Measurements from ENCODE around the gene ACTL6B. TPM values are rescaled to one million over a fixed set of nuclear protein-coding genes. Genes with fewer than 3 reads are reported as not detected.
A peak's percentile ranks its signal among the peaks of the same experiment; 100 is the strongest.
"Not testable (repeated sequence)": the region's sequence is repeated elsewhere in the genome, so short reads cannot be mapped to it uniquely, and the experiment has no call there.

ACTL6B gene
- not detected for total RNA-seq
- under 1 TPM in 2 of 8 donors, not detected in 6; 0.19 to 0.40 TPM for polyA plus RNA-seq (ENCODE audit: insufficient read depth in 1 of 8, insufficient read length in 8 of 8, low replicate concordance in 1 of 8)
- long read RNA-seq, donor 1, partial matches to known transcripts = 83 of 83 reads
- long read RNA-seq, donor 1, other reads (novel, unspliced or antisense) = 0 of 83 reads
- long read RNA-seq, donor 2 = 0 reads
- long read RNA-seq, donor 3 = 0 reads
- long read RNA-seq, donor 4 = 0 reads
- long read RNA-seq, donor 5 = 0 reads
- long read RNA-seq, donor 6 = 0 reads
- long read RNA-seq, donor 7 = 0 reads
- long read RNA-seq, donor 8 = 0 reads
- long read RNA-seq, donor 9 = 0 reads
- long read RNA-seq, donor 10 = 0 reads
- long read RNA-seq, donor 11 = 0 reads

- Histone ChIP-seq H3K4me3 (ENCODE audit: low read length) (no peak within 1 kb of the TSS), H3K27me3 (ENCODE audit: control insufficient read depth, insufficient read depth, low read length) (peaks cover 44% of the 10 kb centered on the region), H3K9me3 (replicated peaks; ENCODE audit: control insufficient read depth, low read depth, low read length) (no peaks in the 10 kb centered on the region), H3K36me3 (ENCODE audit: control insufficient read depth, insufficient read depth, low read length) (no peaks in the 10 kb centered on the region), H3K27ac (ENCODE audit: low read length) (no peak within 1 kb of the TSS), H3K4me1 (ENCODE audit: control insufficient read depth, insufficient read depth, low read length) (no peaks in the 10 kb centered on the region)
- peak; percentile 74 for DNase-seq
- WGBS (ENCODE audit: insufficient coverage) = 5% methylated on average over 61 of the region's 63 CpGs
These were observed at the start of gene ACTL6B for GRCh38 chr7:100655908-100656674. Gene ACTL6B, minus strand, starts transcription at chr7:100656448. Its CDS starts 94 bp downstream, at chr7:100656354.

- WGBS (ENCODE audit: insufficient coverage) = under 1% methylated on average over 18 of the region's 25 CpGs
- peak overlapping the region; percentile 97 for H3K27ac ChIP-seq (ENCODE audit: low read length)
- H3K36me3 ChIP-seq (ENCODE audit: control insufficient read depth, insufficient read depth, low read length) = peaks cover 7% of the 10 kb centered on the region
- DNase-seq = peak; percentile 84
- H3K4me1 ChIP-seq (ENCODE audit: control insufficient read depth, insufficient read depth, low read length) = peaks cover 16% of the 10 kb centered on the region
- H3K9me3 ChIP-seq (replicated peaks; ENCODE audit: control insufficient read depth, low read depth, low read length) = no peaks in the 10 kb centered on the region
- H3K27me3 ChIP-seq (ENCODE audit: control insufficient read depth, insufficient read depth, low read length) = no peaks in the 10 kb centered on the region
- peak overlapping the region; percentile 97 for H3K4me3 ChIP-seq (ENCODE audit: low read length)
These were observed 49.1 kb upstream of the ACTL6B start for GRCh38 chr7:100705320-100705752.

- not testable (repeated sequence) for H3K4me1 ChIP-seq (ENCODE audit: control insufficient read depth, insufficient read depth, low read length); H3K9me3 ChIP-seq (replicated peaks; ENCODE audit: control insufficient read depth, low read depth, low read length); H3K36me3 ChIP-seq (ENCODE audit: control insufficient read depth, insufficient read depth, low read length); H3K27ac ChIP-seq (ENCODE audit: low read length); DNase-seq; H3K4me3 ChIP-seq (ENCODE audit: low read length)
- 68% methylated on average over 3 of the region's 3 CpGs for WGBS (ENCODE audit: insufficient coverage)
- H3K27me3 ChIP-seq (ENCODE audit: control insufficient read depth, insufficient read depth, low read length) = peaks cover 14% of the 10 kb centered on the region
These were observed 44.8 kb upstream of the ACTL6B start for GRCh38 chr7:100701089-100701488.

GRCh38 chr7:100699018-100699417 lies 42.8 kb upstream of the ACTL6B start:
- WGBS (ENCODE audit: insufficient coverage) = 94% methylated on average over 5 of the region's 6 CpGs
- Histone ChIP-seq H3K27ac (ENCODE audit: low read length) (no peak overlapping the region), H3K9me3 (replicated peaks; ENCODE audit: control insufficient read depth, low read depth, low read length) (no peaks in the 10 kb centered on the region), H3K4me3 (ENCODE audit: low read length) (no peak overlapping the region), H3K4me1 (ENCODE audit: control insufficient read depth, insufficient read depth, low read length) (peaks cover 4% of the 10 kb centered on the region), H3K27me3 (ENCODE audit: control insufficient read depth, insufficient read depth, low read length) (peaks cover 22% of the 10 kb centered on the region), H3K36me3 (ENCODE audit: control insufficient read depth, insufficient read depth, low read length) (no peaks in the 10 kb centered on the region)
- DNase-seq = no peak

GRCh38 chr7:100696123-100696521 lies 39.9 kb upstream of the ACTL6B start:
- Histone ChIP-seq H3K27ac (ENCODE audit: low read length) (no peak overlapping the region), H3K36me3 (ENCODE audit: control insufficient read depth, insufficient read depth, low read length) (peaks cover 4% of the 10 kb centered on the region), H3K4me1 (ENCODE audit: control insufficient read depth, insufficient read depth, low read length) (peaks cover 27% of the 10 kb centered on the region), H3K4me3 (ENCODE audit: low read length) (no peak overlapping the region), H3K27me3 (ENCODE audit: control insufficient read depth, insufficient read depth, low read length) (peaks cover 22% of the 10 kb centered on the region), H3K9me3 (replicated peaks; ENCODE audit: control insufficient read depth, low read depth, low read length) (no peaks in the 10 kb centered on the region)
- 76% methylated on average over 3 of the region's 6 CpGs for WGBS (ENCODE audit: insufficient coverage)
- no peak for DNase-seq

GRCh38 chr7:100694098-100694745 lies 38.0 kb upstream of the ACTL6B start, which contains the start of gene GIGYF1:
Gene GIGYF1, minus strand, starts transcription at chr7:100694250. Its CDS starts 6,012 bp downstream, at chr7:100688238.
- Histone ChIP-seq H3K9me3 (replicated peaks; ENCODE audit: control insufficient read depth, low read depth, low read length) (no peaks in the 10 kb centered on the region), H3K27ac (ENCODE audit: low read length) (peak within 1 kb of the TSS; percentile 69), H3K27me3 (ENCODE audit: control insufficient read depth, insufficient read depth, low read length) (peaks cover 12% of the 10 kb centered on the region), H3K4me1 (ENCODE audit: control insufficient read depth, insufficient read depth, low read length) (peaks cover 34% of the 10 kb centered on the region), H3K4me3 (ENCODE audit: low read length) (peak within 1 kb of the TSS; percentile 81), H3K36me3 (ENCODE audit: control insufficient read depth, insufficient read depth, low read length) (peaks cover 12% of the 10 kb centered on the region)
- 1% methylated on average over 31 of the region's 102 CpGs for WGBS (ENCODE audit: insufficient coverage)
- peak; percentile 82 for DNase-seq

- no peak for DNase-seq
- H3K4me3 ChIP-seq (ENCODE audit: low read length) = peak overlapping the region; percentile 81
- H3K27me3 ChIP-seq (ENCODE audit: control insufficient read depth, insufficient read depth, low read length) = peaks cover 11% of the 10 kb centered on the region
- H3K27ac ChIP-seq (ENCODE audit: low read length) = peak overlapping the region; percentile 69
- H3K36me3 ChIP-seq (ENCODE audit: control insufficient read depth, insufficient read depth, low read length) = peaks cover 18% of the 10 kb centered on the region
- H3K9me3 ChIP-seq (replicated peaks; ENCODE audit: control insufficient read depth, low read depth, low read length) = no peaks in the 10 kb centered on the region
- H3K4me1 ChIP-seq (ENCODE audit: control insufficient read depth, insufficient read depth, low read length) = peaks cover 34% of the 10 kb centered on the region
- 1% methylated on average over 81 of the region's 81 CpGs for WGBS (ENCODE audit: insufficient coverage)
These were observed 37.3 kb upstream of the ACTL6B start for GRCh38 chr7:100693312-100694097.

- peaks cover 34% of the 10 kb centered on the region for H3K4me1 ChIP-seq (ENCODE audit: control insufficient read depth, insufficient read depth, low read length)
- H3K9me3 ChIP-seq (replicated peaks; ENCODE audit: control insufficient read depth, low read depth, low read length) = no peaks in the 10 kb centered on the region
- H3K36me3 ChIP-seq (ENCODE audit: control insufficient read depth, insufficient read depth, low read length) = peaks cover 27% of the 10 kb centered on the region
- 55% methylated on average over 2 of the region's 6 CpGs for WGBS (ENCODE audit: insufficient coverage)
- peaks cover 11% of the 10 kb centered on the region for H3K27me3 ChIP-seq (ENCODE audit: control insufficient read depth, insufficient read depth, low read length)
- no peak overlapping the region for H3K27ac ChIP-seq (ENCODE audit: low read length)
- H3K4me3 ChIP-seq (ENCODE audit: low read length) = peak overlapping the region; percentile 81
- no peak for DNase-seq
These were observed 36.3 kb upstream of the ACTL6B start for GRCh38 chr7:100692578-100692961.

GRCh38 chr7:100691676-100692577 lies 35.7 kb upstream of the ACTL6B start:
- no peaks in the 10 kb centered on the region for H3K9me3 ChIP-seq (replicated peaks; ENCODE audit: control insufficient read depth, low read depth, low read length)
- no peak overlapping the region for H3K27ac ChIP-seq (ENCODE audit: low read length)
- no peak overlapping the region for H3K4me3 ChIP-seq (ENCODE audit: low read length)
- peaks cover 34% of the 10 kb centered on the region for H3K36me3 ChIP-seq (ENCODE audit: control insufficient read depth, insufficient read depth, low read length)
- 20% methylated on average over 21 of the region's 28 CpGs for WGBS (ENCODE audit: insufficient coverage)
- H3K27me3 ChIP-seq (ENCODE audit: control insufficient read depth, insufficient read depth, low read length) = peaks cover 8% of the 10 kb centered on the region
- peak; percentile 83 for DNase-seq
- H3K4me1 ChIP-seq (ENCODE audit: control insufficient read depth, insufficient read depth, low read length) = peaks cover 34% of the 10 kb centered on the region

All from muscle of leg (tissue), 16 donors.